SK-N-SH treated with all-trans-retinoic acid at 6 μM for 48 hours (cell line): ENCODE measurements around the gene CTAGE6.
"Not testable (repeated sequence)": the region's sequence is repeated elsewhere in the genome, so short reads cannot be mapped to it uniquely, and the experiment has no call there.

Experiments used
- ATAC-seq: fragments of 200-7000 bp; cut with Tn5 transposase; 3 replicates; pipeline ENCODE4 v1.9.1; 2020; ENCODE audit warnings: mild to moderate bottlenecking, moderate library complexity
- ARNTL ChIP-seq: fragments of 450-650 bp; formaldehyde crosslinking; IDR thresholded peaks from 2 replicates; pipeline ENCODE4 v1.5.0; 2020; ENCODE audit warnings: low read depth, mild to moderate bottlenecking, moderate library complexity, borderline replicate concordance
- BACH2 ChIP-seq: fragments of 250-450 bp; sonication (Bioruptor Pico); IDR thresholded peaks from 2 replicates; pipeline ENCODE4 v1.9.0; 2021; ENCODE audit warnings: mild to moderate bottlenecking, borderline replicate concordance
- CSRNP3 ChIP-seq: fragments of 250-450 bp; sonication (Bioruptor Pico); IDR thresholded peaks from 2 replicates; pipeline ENCODE4 v1.5.1; 2021; ENCODE audit warnings: mild to moderate bottlenecking, moderate library complexity
- GLIS3 ChIP-seq: fragments of 250-450 bp; sonication (Bioruptor Pico); IDR thresholded peaks from 2 replicates; pipeline ENCODE4 v1.5.0; 2020; ENCODE audit warnings: mild to moderate bottlenecking, moderate library complexity
- ISL1 ChIP-seq: fragments of 250-450 bp; sonication (Bioruptor Pico); IDR thresholded peaks from 2 replicates; pipeline ENCODE4 v2.1.2; 2022; ENCODE audit warnings: mild to moderate bottlenecking, moderate library complexity
- OSR1 ChIP-seq: fragments of 250-450 bp; sonication (Bioruptor Pico); IDR thresholded peaks from 2 replicates; pipeline ENCODE4 v1.8.0; 2022; ENCODE audit warnings: moderate library complexity, mild to moderate bottlenecking, inconsistent platforms
- PATZ1 ChIP-seq: fragments of 250-450 bp; sonication (Bioruptor Pico); IDR thresholded peaks from 2 replicates; pipeline ENCODE4 v1.8.0; 2020; ENCODE audit warnings: mild to moderate bottlenecking, moderate library complexity, borderline replicate concordance
- POU6F1 ChIP-seq: fragments of 250-450 bp; sonication (Bioruptor Pico); IDR thresholded peaks from 2 replicates; pipeline ENCODE4 v1.8.0; 2021; ENCODE audit warnings: low read depth, mild to moderate bottlenecking, moderate library complexity, borderline replicate concordance
- PPARA ChIP-seq: fragments of 250-450 bp; sonication (Bioruptor Pico); IDR thresholded peaks from 2 replicates; pipeline ENCODE4 v1.5.0; 2020; ENCODE audit warnings: mild to moderate bottlenecking, borderline replicate concordance
- RARB ChIP-seq: fragments of 250-450 bp; sonication (Bioruptor Pico); IDR thresholded peaks from 2 replicates; pipeline ENCODE4 v1.8.0; 2021; ENCODE audit warnings: mild to moderate bottlenecking, moderate library complexity
- SNAI2 ChIP-seq: fragments of 250-450 bp; sonication (Bioruptor Pico); IDR thresholded peaks from 2 replicates; pipeline ENCODE4 v1.5.0; 2020; ENCODE audit warnings: mild to moderate bottlenecking, moderate library complexity
- TCF4 ChIP-seq: fragments of 250-450 bp; sonication (Bioruptor Pico); IDR thresholded peaks from 2 replicates; pipeline ENCODE4 v1.8.0; 2021; ENCODE audit warnings: mild to moderate bottlenecking, moderate library complexity, borderline replicate concordance
- TOX ChIP-seq: fragments of 250-450 bp; sonication (Bioruptor Pico); IDR thresholded peaks from 2 replicates; pipeline ENCODE4 v1.8.0; 2021; ENCODE audit warnings: mild to moderate bottlenecking, moderate library complexity, borderline replicate concordance
- ZC3H10 ChIP-seq: fragments of 250-450 bp; sonication (Bioruptor Pico); IDR thresholded peaks from 2 replicates; pipeline ENCODE4 v1.5.1; 2021; ENCODE audit warnings: mild to moderate bottlenecking, moderate library complexity
- ZFP3 ChIP-seq: fragments of 250-450 bp; sonication (Bioruptor Pico); IDR thresholded peaks from 2 replicates; pipeline ENCODE4 v1.5.0; 2020; ENCODE audit warnings: mild to moderate bottlenecking, moderate library complexity
- ZFP30 ChIP-seq: fragments of 450-650 bp; formaldehyde crosslinking; IDR thresholded peaks from 2 replicates; pipeline ENCODE4 v1.5.0; 2022; ENCODE audit warnings: mild to moderate bottlenecking, moderate library complexity
- ZNF565 ChIP-seq: fragments of 450-650 bp; formaldehyde crosslinking; conservative IDR thresholded peaks from 2 replicates; pipeline ENCODE4 v1.5.0; 2020; ENCODE audit warnings: low read depth, mild to moderate bottlenecking, moderate library complexity
- ZNF70 ChIP-seq: fragments of 450-650 bp; formaldehyde crosslinking; IDR thresholded peaks from 2 replicates; pipeline ENCODE4 v1.5.0; 2020; ENCODE audit warnings: mild to moderate bottlenecking, moderate library complexity
- ZNF8 ChIP-seq: fragments of 450-650 bp; formaldehyde crosslinking; IDR thresholded peaks from 2 replicates; pipeline ENCODE4 v1.5.0; 2020; ENCODE audit warnings: mild to moderate bottlenecking, moderate library complexity
- TF ChIP-seq, protein P1 (sequence below): fragments of 250-450 bp; sonication (Bioruptor Pico); IDR thresholded peaks from 2 replicates; pipeline ENCODE4 v1.5.1; 2020; ENCODE audit warnings: low read depth, mild to moderate bottlenecking, moderate library complexity
- TF ChIP-seq, protein P2 (sequence below): fragments of 250-450 bp; sonication (Bioruptor Pico); IDR thresholded peaks from 2 replicates; pipeline ENCODE4 v1.5.0; 2020; ENCODE audit warnings: mild to moderate bottlenecking, moderate library complexity

CTAGE6 gene

GRCh38 chr7:143735962-143736361 lies 21.5 kb downstream of the CTAGE6 start (continued):
- no peak for TF ChIP-seq PATZ1 (CRISPR knock-in tag)
- no peak for TF ChIP-seq ZNF70 (CRISPR knock-in tag)
- TF ChIP-seq OSR1 (CRISPR knock-in tag): no peak
- TF ChIP-seq ARNTL (CRISPR knock-in tag): no peak
- TF ChIP-seq RARB (CRISPR knock-in tag): peak; percentile 74; the same call in 1 of the 2 replicates

DNA sequence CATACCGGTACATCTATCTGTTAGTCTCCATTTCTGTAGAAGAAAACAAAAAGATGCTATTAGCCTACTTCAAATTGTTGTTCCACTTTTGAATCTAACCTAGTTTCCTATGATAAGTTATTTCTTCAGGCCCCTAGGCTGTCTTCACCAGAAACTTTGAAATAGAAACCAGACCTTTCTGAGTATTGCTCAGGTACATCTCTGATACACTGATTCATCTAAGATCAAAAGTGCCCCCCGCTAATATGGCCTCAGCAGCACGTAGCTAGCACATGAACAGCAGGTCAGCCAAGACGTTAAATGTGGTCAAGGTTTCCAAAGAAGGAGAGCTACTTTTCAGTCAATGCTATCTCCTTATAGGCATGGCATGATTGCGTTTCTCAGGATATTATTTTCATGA lies 23.6 kb downstream of the CTAGE6 start:
- no peak for TF ChIP-seq ZNF70 (CRISPR knock-in tag)
- no peak for TF ChIP-seq CSRNP3 (CRISPR knock-in tag)
- TF ChIP-seq GLIS3 (CRISPR knock-in tag): no peak
- TF ChIP-seq ZFP3 (CRISPR knock-in tag): no peak
- TF ChIP-seq TCF4: no peak
- no peak for TF ChIP-seq SNAI2 (CRISPR knock-in tag)
- TF ChIP-seq BACH2 (CRISPR knock-in tag): no peak
- TF ChIP-seq ZFP30 (CRISPR knock-in tag): no peak
- TF ChIP-seq PPARA (CRISPR knock-in tag): no peak
- no peak for TF ChIP-seq TOX (CRISPR knock-in tag)
- TF ChIP-seq ZNF565: no peak
- no peak for TF ChIP-seq ZNF8 (CRISPR knock-in tag)
- no peak for TF ChIP-seq ZC3H10 (CRISPR knock-in tag)
- TF ChIP-seq, protein P1, sequence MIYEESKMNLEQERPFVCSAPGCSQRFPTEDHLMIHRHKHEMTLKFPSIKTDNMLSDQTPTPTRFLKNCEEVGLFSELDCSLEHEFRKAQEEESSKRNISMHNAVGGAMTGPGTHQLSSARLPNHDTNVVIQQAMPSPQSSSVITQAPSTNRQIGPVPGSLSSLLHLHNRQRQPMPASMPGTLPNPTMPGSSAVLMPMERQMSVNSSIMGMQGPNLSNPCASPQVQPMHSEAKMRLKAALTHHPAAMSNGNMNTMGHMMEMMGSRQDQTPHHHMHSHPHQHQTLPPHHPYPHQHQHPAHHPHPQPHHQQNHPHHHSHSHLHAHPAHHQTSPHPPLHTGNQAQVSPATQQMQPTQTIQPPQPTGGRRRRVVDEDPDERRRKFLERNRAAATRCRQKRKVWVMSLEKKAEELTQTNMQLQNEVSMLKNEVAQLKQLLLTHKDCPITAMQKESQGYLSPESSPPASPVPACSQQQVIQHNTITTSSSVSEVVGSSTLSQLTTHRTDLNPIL (CRISPR knock-in tag): no peak
- TF ChIP-seq ARNTL (CRISPR knock-in tag): no peak
- TF ChIP-seq RARB (CRISPR knock-in tag): no peak
- TF ChIP-seq, protein P2, sequence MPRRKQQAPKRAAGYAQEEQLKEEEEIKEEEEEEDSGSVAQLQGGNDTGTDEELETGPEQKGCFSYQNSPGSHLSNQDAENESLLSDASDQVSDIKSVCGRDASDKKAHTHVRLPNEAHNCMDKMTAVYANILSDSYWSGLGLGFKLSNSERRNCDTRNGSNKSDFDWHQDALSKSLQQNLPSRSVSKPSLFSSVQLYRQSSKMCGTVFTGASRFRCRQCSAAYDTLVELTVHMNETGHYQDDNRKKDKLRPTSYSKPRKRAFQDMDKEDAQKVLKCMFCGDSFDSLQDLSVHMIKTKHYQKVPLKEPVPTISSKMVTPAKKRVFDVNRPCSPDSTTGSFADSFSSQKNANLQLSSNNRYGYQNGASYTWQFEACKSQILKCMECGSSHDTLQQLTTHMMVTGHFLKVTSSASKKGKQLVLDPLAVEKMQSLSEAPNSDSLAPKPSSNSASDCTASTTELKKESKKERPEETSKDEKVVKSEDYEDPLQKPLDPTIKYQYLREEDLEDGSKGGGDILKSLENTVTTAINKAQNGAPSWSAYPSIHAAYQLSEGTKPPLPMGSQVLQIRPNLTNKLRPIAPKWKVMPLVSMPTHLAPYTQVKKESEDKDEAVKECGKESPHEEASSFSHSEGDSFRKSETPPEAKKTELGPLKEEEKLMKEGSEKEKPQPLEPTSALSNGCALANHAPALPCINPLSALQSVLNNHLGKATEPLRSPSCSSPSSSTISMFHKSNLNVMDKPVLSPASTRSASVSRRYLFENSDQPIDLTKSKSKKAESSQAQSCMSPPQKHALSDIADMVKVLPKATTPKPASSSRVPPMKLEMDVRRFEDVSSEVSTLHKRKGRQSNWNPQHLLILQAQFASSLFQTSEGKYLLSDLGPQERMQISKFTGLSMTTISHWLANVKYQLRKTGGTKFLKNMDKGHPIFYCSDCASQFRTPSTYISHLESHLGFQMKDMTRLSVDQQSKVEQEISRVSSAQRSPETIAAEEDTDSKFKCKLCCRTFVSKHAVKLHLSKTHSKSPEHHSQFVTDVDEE (CRISPR knock-in tag): no peak
- no peak for TF ChIP-seq POU6F1 (CRISPR knock-in tag)
- no peak for TF ChIP-seq ISL1 (CRISPR knock-in tag)
- ATAC-seq: no peak

DNA sequence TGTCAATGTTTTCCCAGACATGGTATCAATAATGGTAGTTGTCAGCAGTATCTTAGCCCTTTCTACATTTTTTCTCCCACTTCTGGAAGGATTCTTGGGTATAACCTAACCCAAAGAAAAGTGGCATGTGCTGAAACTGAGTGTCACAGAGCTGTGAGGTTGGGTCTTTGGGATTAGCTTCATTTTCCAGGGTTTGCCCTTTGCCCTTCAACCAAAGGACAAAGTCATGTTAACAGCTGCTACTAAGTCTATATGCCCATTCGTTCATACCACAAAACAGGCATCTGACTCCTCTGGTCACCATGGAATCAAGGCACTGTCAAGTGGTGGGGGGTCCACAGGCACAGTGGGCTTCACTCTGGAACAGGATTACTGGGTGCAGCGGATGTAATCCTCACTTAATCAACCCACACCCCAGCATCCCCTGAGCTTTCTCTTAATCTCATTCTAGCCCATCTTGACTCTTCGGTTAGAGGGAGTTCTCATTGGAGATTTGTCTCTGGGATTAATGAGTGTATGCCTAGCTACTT lies 29.1 kb downstream of the CTAGE6 start:
- ATAC-seq: no peak

GRCh38 chr7:143727561-143727960 lies 29.9 kb downstream of the CTAGE6 start:
- ATAC-seq: peak; percentile 93

More for the DNA sequence above, 29.1 kb downstream of the CTAGE6 start:
- TF ChIP-seq ZNF70 (CRISPR knock-in tag) (no peak), POU6F1 (CRISPR knock-in tag) (no peak)

GRCh38 chr7:143726143-143726542 lies 31.4 kb downstream of the CTAGE6 start:
- ATAC-seq: not testable (repeated sequence)

DNA sequence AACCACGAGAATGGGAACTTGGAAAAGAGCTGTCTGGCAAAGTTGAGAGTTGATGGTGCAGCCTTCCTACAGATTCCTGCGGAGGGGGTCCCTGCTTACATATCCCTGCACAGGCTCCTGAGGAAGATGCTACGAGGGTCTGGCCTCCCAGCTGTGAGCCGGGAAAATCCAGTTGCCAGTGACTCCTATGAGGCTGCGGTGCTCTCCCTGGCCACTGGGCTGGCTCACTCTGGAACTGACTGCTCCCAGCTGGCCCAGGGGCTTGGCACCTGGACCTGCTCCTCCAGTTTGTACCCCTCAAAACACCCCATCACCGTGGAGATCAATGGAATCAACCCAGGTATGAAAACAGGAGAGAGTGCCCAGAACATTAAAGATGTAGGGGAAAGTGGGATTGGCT lies 37.2 kb downstream of the CTAGE6 start:
- ATAC-seq: peak; percentile 42; the same call in 2 of the 3 replicates

GRCh38 chr7:143715543-143716193 lies 41.8 kb downstream of the CTAGE6 start:
- ATAC-seq: not testable (repeated sequence)
